ENCODE results near the gene RMP24.

DNA sequence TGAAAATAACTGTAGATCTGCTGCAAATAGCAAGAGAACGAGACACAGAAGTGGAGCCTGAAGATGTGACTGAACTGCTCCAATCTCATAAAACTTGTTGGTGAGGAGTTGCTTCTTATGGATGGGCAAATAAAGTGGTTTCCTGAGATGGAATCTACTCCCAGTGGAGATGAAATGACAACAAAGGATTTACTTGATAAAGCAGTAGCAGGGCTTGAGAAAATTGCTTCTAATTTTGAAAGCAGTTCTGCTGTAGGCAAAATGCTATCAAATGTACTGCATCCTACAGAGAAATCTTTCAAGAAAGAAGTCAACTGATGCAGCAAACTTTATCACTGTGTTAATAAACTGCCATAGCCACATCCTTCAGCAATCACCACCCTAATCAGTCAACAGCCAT, 50.9 kb downstream of the RMP24 start:
- TF ChIP-seq POLR2A (IDR thresholded peaks at IDR 0.05) (no peak), POLR2AphosphoS5 (IDR thresholded peaks at IDR 0.05) (no peak)
- TF ChIP-seq, protein P1, sequence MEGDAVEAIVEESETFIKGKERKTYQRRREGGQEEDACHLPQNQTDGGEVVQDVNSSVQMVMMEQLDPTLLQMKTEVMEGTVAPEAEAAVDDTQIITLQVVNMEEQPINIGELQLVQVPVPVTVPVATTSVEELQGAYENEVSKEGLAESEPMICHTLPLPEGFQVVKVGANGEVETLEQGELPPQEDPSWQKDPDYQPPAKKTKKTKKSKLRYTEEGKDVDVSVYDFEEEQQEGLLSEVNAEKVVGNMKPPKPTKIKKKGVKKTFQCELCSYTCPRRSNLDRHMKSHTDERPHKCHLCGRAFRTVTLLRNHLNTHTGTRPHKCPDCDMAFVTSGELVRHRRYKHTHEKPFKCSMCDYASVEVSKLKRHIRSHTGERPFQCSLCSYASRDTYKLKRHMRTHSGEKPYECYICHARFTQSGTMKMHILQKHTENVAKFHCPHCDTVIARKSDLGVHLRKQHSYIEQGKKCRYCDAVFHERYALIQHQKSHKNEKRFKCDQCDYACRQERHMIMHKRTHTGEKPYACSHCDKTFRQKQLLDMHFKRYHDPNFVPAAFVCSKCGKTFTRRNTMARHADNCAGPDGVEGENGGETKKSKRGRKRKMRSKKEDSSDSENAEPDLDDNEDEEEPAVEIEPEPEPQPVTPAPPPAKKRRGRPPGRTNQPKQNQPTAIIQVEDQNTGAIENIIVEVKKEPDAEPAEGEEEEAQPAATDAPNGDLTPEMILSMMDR (IDR thresholded peaks at IDR 0.05): no peak
